Lower lobe of right lung (tissue), 2 donors: ENCODE measurements around the gene PCYOX1L. TPM values are rescaled to one million over a fixed set of nuclear protein-coding genes. Genes with fewer than 3 reads are reported as not detected.
A peak's percentile ranks its signal among the peaks of the same experiment; 100 is the strongest.

Experiments
- ATAC-seq, 2 donors: fragments of 200-7000 bp; cut with Tn5 transposase; one replicate each; pipeline ENCODE4 v1.9.1; 2020 to 2022; ENCODE audit warnings: mild to moderate bottlenecking in 2 of 2, moderate library complexity in 2 of 2
- DNase-seq: peaks from one replicate; pipeline ENCODE4 v3.0.0-alpha.2; 2020
- H3K27ac ChIP-seq: fragments of 200-600 bp; one replicate; pipeline ENCODE4 v1.8.0; 2022
- H3K27me3 ChIP-seq: fragments of 200-600 bp; one replicate; pipeline ENCODE4 v1.8.0; 2022; ENCODE audit warnings: low read depth
- H3K36me3 ChIP-seq: fragments of 200-600 bp; one replicate; pipeline ENCODE4 v1.8.0; 2022; ENCODE audit warnings: mild to moderate bottlenecking
- H3K4me1 ChIP-seq: fragments of 200-600 bp; one replicate; pipeline ENCODE4 v1.8.0; 2022
- H3K4me3 ChIP-seq: fragments of 200-600 bp; one replicate; pipeline ENCODE4 v1.8.0; 2022; ENCODE audit warnings: mild to moderate bottlenecking
- H3K9me3 ChIP-seq: fragments of 200-600 bp; one replicate; pipeline ENCODE4 v1.8.0; 2022
- intact Hi-C: fragments of 100-400 bp; cut with DNase I; formaldehyde crosslinking; loops from one replicate; pipeline ENCODE4 v1.11.0; 2022
- total RNA-seq: library from RNA; stranded (reverse); fragmentation: NEBNext Ultra II Directional; extraction: Animal tissue kit (Norgen Biotek cat#: 25700); gene quantifications from one replicate; pipeline ENCODE4 v1.2.1, GENCODE V29; 2021
- TF ChIP-seq, protein P1 (sequence below): fragments of 200-600 bp; IDR thresholded peaks from one replicate; pipeline ENCODE4 v1.8.0; 2022; ENCODE audit warnings: antibody characterized with exemption, mild to moderate bottlenecking
- donor health status: DM: no; HTN: yes; CAD: no; lungs with severe emphysema.

PCYOX1L gene
- total RNA-seq, 1 donor from 2014 or later: 5.9 TPM

DNA sequence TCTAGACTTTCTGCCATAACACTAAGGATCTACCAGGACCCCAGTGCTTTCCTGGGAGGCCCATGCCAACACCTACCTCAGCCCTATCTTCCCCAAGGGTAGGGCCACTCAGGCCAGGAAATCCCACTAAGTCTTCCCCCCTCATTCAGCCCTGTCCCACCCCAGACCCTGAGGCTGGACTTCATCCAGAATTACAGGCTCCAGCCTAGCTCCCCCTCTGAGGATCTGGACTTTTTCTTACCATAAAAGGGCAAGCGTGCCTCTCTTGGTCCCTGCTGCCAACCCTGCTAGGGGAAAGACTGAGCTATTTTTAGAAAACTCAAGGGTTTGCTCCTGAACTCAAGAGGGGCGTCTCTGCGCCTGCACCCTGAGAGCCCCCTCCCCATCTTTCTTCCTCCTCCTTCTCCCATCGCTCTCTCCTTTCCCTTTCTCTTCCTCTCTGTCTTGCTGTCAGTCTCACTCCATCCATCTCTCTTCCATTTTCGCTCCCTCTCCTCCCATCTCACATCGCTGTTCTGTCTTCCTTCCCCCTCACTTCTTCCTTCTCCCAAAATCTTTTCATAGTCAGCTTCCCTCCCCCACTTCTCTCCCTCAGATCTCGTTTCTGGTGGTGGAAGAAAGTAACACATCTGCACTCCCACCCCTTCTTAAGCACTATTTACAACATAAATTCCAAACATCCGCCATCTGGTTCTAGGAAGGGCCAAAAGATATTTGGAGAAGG, 59.3 kb downstream of the PCYOX1L start:
- Histone ChIP-seq H3K27ac (peak overlapping the region; percentile 73), H3K4me3 (peak overlapping the region; percentile 13), H3K36me3 (no peaks in the 10 kb centered on the region), H3K9me3 (no peaks in the 10 kb centered on the region), H3K4me1 (peaks cover 62% of the 10 kb centered on the region), H3K27me3 (no peaks in the 10 kb centered on the region)
- intact Hi-C loops: no loop called here
- DNase-seq: peak; percentile 20
- ATAC-seq: peak in 1 of 2 donors; percentile 9
- TF ChIP-seq, protein P1, sequence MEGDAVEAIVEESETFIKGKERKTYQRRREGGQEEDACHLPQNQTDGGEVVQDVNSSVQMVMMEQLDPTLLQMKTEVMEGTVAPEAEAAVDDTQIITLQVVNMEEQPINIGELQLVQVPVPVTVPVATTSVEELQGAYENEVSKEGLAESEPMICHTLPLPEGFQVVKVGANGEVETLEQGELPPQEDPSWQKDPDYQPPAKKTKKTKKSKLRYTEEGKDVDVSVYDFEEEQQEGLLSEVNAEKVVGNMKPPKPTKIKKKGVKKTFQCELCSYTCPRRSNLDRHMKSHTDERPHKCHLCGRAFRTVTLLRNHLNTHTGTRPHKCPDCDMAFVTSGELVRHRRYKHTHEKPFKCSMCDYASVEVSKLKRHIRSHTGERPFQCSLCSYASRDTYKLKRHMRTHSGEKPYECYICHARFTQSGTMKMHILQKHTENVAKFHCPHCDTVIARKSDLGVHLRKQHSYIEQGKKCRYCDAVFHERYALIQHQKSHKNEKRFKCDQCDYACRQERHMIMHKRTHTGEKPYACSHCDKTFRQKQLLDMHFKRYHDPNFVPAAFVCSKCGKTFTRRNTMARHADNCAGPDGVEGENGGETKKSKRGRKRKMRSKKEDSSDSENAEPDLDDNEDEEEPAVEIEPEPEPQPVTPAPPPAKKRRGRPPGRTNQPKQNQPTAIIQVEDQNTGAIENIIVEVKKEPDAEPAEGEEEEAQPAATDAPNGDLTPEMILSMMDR: no peak

DNA sequence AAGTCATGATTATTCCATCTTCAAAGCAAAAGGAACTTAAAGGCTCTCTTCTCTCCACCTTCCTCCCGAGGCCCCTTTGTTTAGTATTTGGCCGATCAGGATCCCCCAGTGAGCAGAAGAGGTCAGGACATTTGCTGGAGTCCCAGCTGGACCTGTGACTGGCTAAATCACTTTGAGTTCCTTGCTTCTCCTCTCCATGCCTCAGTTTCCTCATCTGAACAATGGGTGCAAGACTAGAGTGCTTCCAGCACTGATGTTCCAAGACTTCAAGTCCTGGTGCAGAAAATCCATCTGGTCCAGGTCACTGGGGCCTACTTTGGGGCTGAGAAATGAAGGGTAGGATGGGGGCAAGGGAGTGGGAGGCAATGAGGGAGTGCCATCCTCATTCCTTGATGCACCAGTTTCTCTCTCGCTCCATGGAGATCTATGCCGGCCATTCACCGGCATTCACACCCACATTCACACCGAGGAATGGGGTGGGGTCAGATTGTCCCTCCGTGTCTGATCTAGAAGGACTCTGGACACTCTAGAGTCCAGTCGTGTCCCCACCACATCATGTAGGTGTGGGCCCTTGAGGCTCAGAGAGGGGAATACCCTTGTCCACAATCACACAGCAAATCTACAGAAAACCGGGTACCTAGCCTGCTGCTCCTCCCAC, 60.0 kb downstream of the PCYOX1L start:
- Histone ChIP-seq H3K27me3 (no peaks in the 10 kb centered on the region), H3K36me3 (peaks cover 1% of the 10 kb centered on the region), H3K4me3 (peak overlapping the region; percentile 13), H3K9me3 (no peaks in the 10 kb centered on the region), H3K27ac (peak overlapping the region; percentile 73), H3K4me1 (peaks cover 69% of the 10 kb centered on the region)
- TF ChIP-seq, protein P1: no peak
- intact Hi-C loops: no loop called here
- ATAC-seq (no peak), DNase-seq (no peak)

DNA sequence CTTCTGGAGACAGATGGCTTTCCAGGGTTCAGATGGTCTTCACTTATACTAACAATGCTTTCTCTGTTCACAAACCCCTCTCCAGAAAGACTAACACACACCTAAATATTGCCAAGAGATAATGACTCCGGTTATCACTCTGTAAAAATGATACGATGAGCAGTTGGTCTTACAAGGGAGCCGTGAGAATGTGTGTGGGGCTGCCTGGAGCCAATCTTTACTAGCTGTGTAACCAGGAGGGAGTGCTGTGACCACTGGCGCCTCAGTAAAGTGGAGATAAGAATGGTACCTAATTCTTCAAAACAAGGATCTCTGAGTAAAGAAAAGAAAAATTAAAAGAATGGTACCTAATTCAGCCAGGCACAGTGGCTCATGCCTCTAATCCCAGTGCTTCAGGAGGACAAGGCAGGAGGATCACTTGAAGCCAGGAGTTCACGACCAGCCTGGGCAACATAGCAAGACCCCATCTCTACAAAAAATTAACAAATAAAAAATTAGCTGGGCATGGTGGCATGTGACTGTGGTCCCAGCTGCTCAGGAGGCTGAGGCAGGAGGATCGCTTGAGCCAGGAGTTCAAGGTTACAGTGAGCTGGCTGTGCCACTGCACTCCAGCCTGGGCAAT, 61.2 kb downstream of the PCYOX1L start:
- intact Hi-C loops: no loop called here

More for the DNA sequence above, 61.2 kb downstream of the PCYOX1L start:
- DNase-seq (no peak), ATAC-seq (no peak)
- H3K4me3 ChIP-seq: peak overlapping the region; percentile 7
- TF ChIP-seq, protein P1: no peak
- peak overlapping the region; percentile 84 for H3K27ac ChIP-seq
- H3K27me3 ChIP-seq: no peaks in the 10 kb centered on the region
- H3K36me3 ChIP-seq: peaks cover 10% of the 10 kb centered on the region
- H3K4me1 ChIP-seq: peaks cover 81% of the 10 kb centered on the region
- no peaks in the 10 kb centered on the region for H3K9me3 ChIP-seq

Other genes with a start within 250 kb of the PCYOX1L start
- 26.7 TPM for gene ABLIM3, start 216.6 kb upstream of the PCYOX1L start, total RNA-seq
- 26.6 TPM for gene AFAP1L1, start 86.2 kb upstream of the PCYOX1L start, total RNA-seq
- gene GRPEL2, start 12.5 kb upstream of the PCYOX1L start, total RNA-seq: 15.1 TPM
- gene IL17B, start 21.2 kb downstream of the PCYOX1L start, total RNA-seq: not detected
- 198 TPM for gene CSNK1A1, start 193.4 kb downstream of the PCYOX1L start, total RNA-seq
- 13.5 TPM for gene ARHGEF37, start 223.5 kb downstream of the PCYOX1L start, total RNA-seq